ENCODE measurements around the gene MEST. TPM values are rescaled to one million over a fixed set of nuclear protein-coding genes. Genes with fewer than 3 reads are reported as not detected.

Gene MEST
- total RNA-seq, 1 donor from 2014 or later = 8.1 TPM

GRCh38 chr7:130476297-130477150, 15.4 kb upstream of the MEST start:
- H3K4me3 Mint-ChIP-seq = no peak overlapping the region

GRCh38 chr7:130478991-130479390, 12.9 kb upstream of the MEST start:
- intact Hi-C loops (cut with micrococcal nuclease) = no loop called here
- Mint-ChIP-seq H3K27ac (no peak overlapping the region), H3K4me1 (no peaks in the 10 kb centered on the region), H3K4me3 (no peak overlapping the region), H3K27me3 (peaks cover 8% of the 10 kb centered on the region), H3K36me3 (ENCODE audit: low read depth) (no peaks in the 10 kb centered on the region), H3K9me3 (peaks cover 5% of the 10 kb centered on the region)
- ChIA-PET POLR2A (no interaction called here), CTCF (no interaction called here)
- TF ChIP-seq CTCF (IDR thresholded peaks at IDR 0.05) = no peak
- DNase-seq (no peak), ATAC-seq (ENCODE audit: low read depth) (no peak)

More at GRCh38 chr7:130476297-130477150, 15.4 kb upstream of the MEST start:
- no peak for TF ChIP-seq CTCF (IDR thresholded peaks at IDR 0.05)
- peaks cover 5% of the 10 kb centered on the region for H3K9me3 Mint-ChIP-seq
- H3K36me3 Mint-ChIP-seq (ENCODE audit: low read depth) = no peaks in the 10 kb centered on the region
- peaks cover 6% of the 10 kb centered on the region for H3K27me3 Mint-ChIP-seq
- intact Hi-C loops (cut with micrococcal nuclease) = no loop called here
- ATAC-seq (ENCODE audit: low read depth) (no peak), DNase-seq (no peak)
- peaks cover 12% of the 10 kb centered on the region for H3K4me1 Mint-ChIP-seq
- POLR2A ChIA-PET = no interaction called here
- CTCF ChIA-PET = interaction anchor here (0.6 to 1.7 kb wide), 2 partner anchors 11 to 416 kb away, joined by 4 read pairs; no protein-coding TSS in a partner anchor
- H3K27ac Mint-ChIP-seq = no peak overlapping the region

GRCh38 chr7:130479716-130480400, 12.0 kb upstream of the MEST start:
- CTCF ChIA-PET = no interaction called here
- H3K27me3 Mint-ChIP-seq = peaks cover 12% of the 10 kb centered on the region
- TF ChIP-seq CTCF (IDR thresholded peaks at IDR 0.05) = no peak
- H3K9me3 Mint-ChIP-seq = peaks cover 5% of the 10 kb centered on the region
- H3K4me3 Mint-ChIP-seq = no peak overlapping the region
- no peak overlapping the region for H3K27ac Mint-ChIP-seq
- POLR2A ChIA-PET = no interaction called here
- ATAC-seq (ENCODE audit: low read depth) (no peak), DNase-seq (no peak)
- H3K4me1 Mint-ChIP-seq = no peaks in the 10 kb centered on the region
- intact Hi-C loops (cut with micrococcal nuclease) = no loop called here
- no peaks in the 10 kb centered on the region for H3K36me3 Mint-ChIP-seq (ENCODE audit: low read depth)

GRCh38 chr7:130481898-130482297, 10.0 kb upstream of the MEST start:
- TF ChIP-seq CTCF (IDR thresholded peaks at IDR 0.05) = no peak
- no peak for ATAC-seq (ENCODE audit: low read depth)
- ChIA-PET CTCF (no interaction called here), POLR2A (no interaction called here)
- H3K36me3 Mint-ChIP-seq (ENCODE audit: low read depth) = no peaks in the 10 kb centered on the region
- H3K4me3 Mint-ChIP-seq = no peak overlapping the region
- H3K4me1 Mint-ChIP-seq = peaks cover 14% of the 10 kb centered on the region
- H3K27me3 Mint-ChIP-seq = peaks cover 23% of the 10 kb centered on the region
- no peak overlapping the region for H3K27ac Mint-ChIP-seq
- peaks cover 5% of the 10 kb centered on the region for H3K9me3 Mint-ChIP-seq
- intact Hi-C loops (cut with micrococcal nuclease) = no loop called here
- no peak for DNase-seq

- intact Hi-C loops (cut with micrococcal nuclease) = no loop called here
Observed at GRCh38 chr7:130483031-130483430, 8.9 kb upstream of the MEST start.

More at GRCh38 chr7:130483031-130483430, 8.9 kb upstream of the MEST start:
- H3K9me3 Mint-ChIP-seq = peaks cover 4% of the 10 kb centered on the region
- ATAC-seq (ENCODE audit: low read depth) (no peak), DNase-seq (no peak)
- no peak overlapping the region for H3K4me3 Mint-ChIP-seq
- no peak for TF ChIP-seq CTCF (IDR thresholded peaks at IDR 0.05)
- ChIA-PET POLR2A (no interaction called here), CTCF (no interaction called here)
- peaks cover 25% of the 10 kb centered on the region for H3K27me3 Mint-ChIP-seq
- no peak overlapping the region for H3K27ac Mint-ChIP-seq
- H3K36me3 Mint-ChIP-seq (ENCODE audit: low read depth) = no peaks in the 10 kb centered on the region
- H3K4me1 Mint-ChIP-seq = peaks cover 18% of the 10 kb centered on the region
